OCI-M2 (cell line): Measurements from ENCODE around the gene SH3BP4.

Source experiments
- DNase-seq: peaks from one replicate; lab custom pipeline; 2025; ENCODE audit not compliant: unreplicated experiment; lab: John Stamatoyannopoulos, UW

SH3BP4 gene

DNA sequence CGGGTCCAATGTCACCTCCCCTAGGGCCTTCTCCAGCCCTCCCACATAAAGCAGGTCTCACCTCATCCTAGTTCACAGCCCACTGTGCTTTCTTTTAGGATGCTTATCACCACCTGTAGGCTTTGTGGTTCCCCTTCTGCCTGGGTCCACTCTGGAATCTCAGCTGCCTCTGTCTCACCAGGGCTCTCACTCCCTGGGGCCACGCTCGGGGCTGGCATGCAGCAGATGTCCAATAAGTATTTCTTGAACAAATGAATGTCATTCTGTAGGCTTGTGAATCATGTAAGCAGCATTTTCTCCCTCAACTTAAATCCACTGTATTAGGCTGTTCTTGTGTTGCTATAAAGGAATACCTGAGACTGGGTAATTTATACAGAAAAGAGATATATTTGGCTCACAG is 4.3 kb upstream of the SH3BP4 start:
- no peak for DNase-seq

DNA sequence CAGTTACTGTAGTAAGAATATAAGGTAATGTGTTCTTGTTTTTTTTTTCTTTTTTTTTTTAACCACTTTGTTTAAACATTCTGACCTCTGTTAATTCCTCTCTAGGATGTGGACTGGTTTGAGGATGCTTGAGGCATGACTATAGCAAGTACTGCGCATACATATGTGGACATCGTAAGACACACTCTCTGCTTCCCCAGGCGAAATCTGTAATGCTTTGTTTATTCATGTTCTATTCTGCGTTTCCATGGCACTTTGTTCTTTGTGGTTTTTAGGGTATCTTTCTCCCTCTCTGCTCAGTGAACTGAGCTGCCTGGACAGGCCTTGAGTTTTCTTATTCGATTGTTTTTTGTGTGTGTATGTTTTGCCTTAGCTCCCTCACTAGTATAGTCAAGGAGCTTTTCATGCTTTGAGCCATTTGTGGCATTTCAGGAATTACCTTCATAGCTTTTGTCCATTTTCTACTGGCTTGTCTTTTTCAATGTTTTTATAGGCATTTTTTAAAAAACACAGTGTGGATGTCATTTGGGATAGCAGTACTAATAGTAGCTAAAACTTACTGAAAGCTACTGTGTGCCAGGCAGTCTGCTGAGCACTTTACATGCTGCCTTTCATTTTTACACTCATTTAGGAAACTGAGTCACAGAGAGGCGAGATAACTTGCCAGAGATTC is 1.9 kb upstream of the SH3BP4 start:
- DNase-seq: no peak

- no peak for DNase-seq
These were observed 1.4 kb upstream of the SH3BP4 start for GRCh38 chr2:234950435-234950729.

GRCh38 chr2:234950730-234951663 is 820 bp upstream of the SH3BP4 start:
- DNase-seq: no peak

DNA sequence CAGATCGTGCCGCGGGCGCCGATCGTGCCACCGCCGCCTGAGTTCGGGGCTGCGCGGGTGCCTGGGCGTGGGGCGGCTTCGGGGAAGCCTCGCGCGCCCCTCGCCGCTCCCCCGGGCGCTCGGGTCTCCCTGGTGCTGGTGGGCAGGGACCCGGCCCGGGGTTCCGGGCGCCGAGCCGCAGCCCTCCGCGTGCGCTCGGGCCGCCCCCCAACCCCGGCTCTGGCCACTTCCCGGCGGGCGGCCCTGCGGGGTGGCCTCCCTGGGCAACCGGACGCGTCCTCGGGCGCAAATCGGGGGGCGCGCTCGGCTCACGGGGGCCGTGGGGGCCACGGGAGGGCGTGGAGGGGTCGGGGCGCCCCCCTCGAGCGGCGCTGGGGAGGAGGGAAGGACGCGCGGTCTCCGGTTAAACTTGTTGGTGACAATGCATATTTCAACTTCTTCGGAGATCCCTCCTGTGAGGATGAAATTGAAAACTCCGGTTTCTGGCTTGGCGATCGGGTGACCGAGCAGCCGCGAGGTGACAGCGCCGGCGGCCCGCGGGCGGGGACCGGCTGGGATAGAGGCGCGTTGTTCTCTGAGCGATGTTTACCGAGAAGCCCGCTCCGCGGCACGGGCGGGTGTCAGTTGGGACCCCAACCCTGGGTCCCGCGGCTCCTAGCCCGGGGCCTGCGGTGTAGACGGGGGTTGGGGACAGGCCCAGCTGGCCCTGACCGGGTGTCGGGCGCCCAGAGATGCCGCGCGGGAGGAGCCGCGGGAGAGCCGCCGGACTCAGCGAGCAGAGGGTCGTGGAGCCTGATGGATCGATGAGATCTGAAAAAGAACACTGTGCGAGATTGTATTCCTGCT is 676 bp downstream of the SH3BP4 start:
- DNase-seq: no peak

GRCh38 chr2:234953116-234954031 is 1.6 kb downstream of the SH3BP4 start:
- no peak for DNase-seq

DNA sequence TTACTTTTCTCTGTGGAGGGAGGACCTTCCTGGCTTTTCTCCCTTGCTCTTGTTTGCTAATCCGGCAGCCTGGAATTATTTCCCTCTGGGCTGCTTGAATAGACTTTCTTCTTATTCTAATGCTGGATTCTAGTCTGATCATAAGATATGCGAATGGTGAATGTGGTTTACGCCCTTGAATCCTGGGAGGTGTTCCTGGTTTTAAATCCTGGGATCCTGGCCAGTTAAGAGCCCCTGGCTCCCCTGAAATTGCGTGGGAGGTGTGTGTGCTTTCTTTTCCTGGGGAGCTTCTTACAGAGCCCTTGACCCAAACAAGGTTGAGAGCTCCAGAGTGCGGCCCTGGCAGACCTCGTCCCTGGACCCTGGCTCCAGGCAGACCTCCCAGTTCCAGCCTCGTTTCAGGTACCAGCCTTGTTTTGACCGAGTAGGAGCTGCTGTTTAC is 2.8 kb downstream of the SH3BP4 start:
- no peak for DNase-seq

DNA sequence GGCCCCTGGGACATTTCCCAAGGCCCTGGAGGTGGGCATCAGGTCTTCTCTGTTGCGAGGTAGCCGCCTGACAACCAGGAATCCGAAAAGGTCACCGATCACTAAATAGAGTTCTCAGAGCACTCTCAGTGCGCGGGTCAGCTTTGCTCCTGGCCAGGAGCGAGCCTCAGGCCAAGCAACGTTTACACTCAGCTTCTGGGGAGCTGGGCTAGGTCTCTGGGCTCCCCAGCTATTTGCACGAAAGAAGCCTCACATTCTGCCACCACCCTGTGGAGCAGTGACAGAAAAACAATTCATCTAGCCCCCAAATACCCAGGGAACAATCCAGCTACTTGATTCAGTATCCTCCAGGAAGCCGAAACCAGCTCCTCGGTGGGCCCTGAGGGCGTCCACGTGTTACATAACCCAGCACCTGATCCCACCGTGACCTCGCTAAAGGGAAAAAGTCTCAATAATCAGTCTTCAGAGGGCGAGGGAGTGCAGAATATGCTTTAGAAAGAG is 3.3 kb downstream of the SH3BP4 start:
- no peak for DNase-seq

DNA sequence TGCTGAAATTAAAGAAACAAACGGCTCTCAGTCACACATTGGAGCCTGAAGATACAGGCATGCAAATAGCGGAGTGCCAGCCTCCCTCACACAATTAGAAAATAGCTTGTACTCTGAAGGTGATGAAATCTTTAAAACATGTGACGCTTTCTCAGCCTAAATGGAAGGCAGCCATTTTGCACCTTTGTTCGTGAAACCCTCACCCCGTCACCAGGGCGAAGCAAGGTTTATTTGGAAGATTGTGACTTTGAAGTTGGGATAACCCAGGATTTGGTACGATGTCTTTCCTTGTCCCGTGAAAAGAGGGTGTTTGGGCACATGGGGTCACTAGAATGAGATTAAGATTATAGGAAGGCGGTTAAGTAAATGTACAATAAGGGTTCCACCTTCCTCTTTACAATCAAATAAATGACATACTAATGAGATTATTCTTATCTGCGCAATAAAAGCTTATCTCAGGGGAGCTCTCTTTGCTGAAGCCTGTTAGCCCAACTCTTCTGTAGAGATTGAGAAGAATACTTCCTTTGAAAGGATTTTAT is 4.2 kb downstream of the SH3BP4 start:
- DNase-seq: no peak

GRCh38 chr2:234957834-234958135 is 6.0 kb downstream of the SH3BP4 start:
- DNase-seq: no peak

DNA sequence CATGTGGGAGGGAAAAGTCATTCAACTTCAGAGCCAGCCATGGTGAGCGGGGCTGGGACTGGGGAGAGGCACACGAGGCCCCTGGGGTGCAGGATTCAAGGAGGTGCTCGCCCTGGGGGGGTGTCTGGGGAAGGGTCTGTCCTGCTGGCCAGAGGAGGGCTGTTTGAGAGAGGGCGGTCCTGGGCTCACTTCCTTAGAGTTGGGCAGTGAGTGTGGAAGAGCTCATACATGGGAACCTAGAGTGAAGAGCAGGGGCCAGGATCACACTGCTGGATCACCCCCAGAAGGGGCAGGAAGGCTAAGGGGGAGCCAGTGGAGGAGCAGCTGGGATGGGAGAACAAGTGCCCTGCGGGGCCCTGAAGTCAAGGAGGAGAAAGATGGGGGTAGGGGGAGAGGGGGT is 6.5 kb downstream of the SH3BP4 start:
- no peak for DNase-seq

- DNase-seq: no peak
These were observed 7.1 kb downstream of the SH3BP4 start for GRCh38 chr2:234958746-234959395.

DNA sequence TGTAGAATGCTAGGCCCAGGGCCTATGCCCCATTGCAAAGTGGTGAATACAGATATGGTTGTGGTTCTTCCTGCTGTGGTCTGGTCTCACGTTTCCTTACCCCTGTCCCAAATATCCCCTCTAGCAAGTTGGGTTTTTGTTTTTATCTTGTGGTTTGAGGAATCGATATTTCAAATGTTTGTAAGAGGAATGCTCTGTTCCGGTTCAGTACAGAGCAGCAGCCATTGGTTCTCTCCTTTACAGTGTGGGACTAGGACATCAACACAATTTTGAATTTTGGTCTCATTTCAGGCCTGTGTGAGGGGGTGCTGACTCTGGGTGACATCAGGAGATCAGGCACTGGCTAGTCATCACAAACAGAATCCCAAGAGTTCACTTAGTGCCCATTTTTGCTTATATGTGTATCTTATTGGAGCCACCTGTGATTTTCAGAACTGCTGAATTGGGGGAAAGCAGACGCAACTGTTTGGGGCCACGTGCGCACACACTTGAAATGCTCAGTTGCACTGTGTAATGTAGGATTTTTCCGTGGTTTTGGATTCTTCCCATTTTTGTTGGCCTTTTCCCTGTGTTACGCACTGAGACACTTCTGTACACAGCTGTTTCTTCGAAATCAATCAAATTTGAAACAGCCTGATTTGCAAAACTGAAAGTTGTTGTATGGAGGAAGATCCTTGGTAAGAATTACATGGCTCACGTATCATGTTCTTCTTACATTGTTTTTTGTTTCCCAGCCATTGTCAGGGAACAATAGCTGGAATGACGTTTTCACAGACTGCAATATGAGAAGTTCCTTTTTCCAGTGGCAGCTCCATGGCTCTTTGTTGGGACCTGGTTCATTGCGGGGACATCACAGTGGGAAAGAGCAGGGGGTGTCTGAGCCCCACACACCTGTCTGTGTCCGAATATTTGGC is 8.6 kb downstream of the SH3BP4 start:
- DNase-seq: no peak

GRCh38 chr2:234961784-234962183 is 10.0 kb downstream of the SH3BP4 start:
- DNase-seq: no peak

DNA sequence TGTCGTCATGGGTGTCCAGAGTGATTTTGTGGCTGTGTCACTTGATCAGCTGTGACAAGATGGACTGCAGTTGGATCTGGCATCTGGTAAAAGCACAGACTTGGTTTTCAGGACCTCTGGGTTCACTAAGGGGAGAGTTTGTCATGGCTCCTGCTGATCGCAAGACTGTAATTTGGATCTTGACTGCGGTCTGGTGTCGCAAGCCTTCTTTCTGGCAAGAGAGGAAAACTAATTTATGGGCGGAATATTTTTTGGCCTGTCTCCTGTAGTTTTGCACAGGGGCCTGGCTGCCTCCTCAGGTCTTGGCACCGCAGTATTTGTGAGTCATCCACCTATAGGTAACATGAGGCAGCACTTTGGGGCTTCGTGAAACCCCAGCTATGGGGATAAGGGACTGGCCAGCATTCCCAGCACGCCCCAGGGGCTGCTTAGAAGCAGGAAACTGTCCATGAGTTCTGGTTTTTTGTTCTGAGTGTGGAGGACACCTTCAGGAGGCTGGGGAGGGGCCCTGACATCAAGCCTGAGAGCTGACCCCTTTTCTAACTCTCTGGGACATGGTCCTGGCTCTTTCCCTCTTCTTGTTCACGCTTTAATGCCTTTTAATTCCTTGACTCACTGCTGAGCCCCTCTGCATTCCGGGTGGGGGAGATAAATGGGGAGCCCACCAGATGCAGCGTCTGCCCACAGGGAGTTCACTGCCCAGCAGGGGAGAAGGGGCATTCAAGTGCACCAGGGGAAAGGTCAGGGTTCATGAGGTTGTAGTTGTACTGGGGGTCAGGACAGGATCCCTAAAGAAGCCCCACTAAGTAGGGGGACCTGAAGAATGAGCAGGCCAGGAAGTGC is 12.2 kb downstream of the SH3BP4 start:
- no peak for DNase-seq

DNA sequence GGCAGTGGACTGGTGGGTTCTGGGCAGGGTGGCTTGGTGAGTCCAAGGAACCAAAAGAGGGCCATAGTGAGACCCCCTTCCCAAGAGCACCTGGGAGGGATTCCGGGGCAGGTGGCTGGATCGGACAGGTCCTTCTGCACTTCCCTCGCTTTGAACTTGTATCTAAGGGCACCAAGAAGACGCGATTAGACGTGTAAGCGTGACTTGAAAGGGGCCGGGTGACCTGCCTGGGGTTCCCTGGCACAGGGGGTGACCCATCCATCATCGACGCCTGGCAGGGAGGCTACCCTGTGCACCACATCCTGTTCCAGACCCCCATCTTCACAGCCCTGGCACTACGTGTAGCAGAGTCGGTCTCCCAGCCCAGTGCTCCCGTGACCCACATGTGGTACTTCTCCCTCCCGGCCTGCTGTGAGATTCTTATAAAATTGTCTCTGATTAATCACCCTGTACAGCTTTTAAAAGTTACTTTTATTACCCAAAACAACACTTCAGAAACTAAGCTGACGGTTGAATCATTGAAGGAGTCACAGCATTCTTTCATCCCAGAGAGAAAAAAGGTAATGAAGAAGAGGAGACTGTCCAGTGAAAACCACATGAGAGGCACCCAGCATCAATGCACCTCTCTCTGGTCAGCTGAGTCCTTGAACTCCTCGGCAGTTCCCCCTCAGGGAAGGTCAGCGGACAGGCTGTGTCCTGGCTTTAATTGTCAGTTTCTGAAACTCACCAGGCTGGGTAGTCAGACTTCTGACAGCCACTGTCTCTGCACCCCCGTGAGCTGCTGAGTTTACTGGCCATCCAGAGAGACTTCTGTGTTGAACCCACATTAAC is 13.0 kb downstream of the SH3BP4 start:
- no peak for DNase-seq

DNA sequence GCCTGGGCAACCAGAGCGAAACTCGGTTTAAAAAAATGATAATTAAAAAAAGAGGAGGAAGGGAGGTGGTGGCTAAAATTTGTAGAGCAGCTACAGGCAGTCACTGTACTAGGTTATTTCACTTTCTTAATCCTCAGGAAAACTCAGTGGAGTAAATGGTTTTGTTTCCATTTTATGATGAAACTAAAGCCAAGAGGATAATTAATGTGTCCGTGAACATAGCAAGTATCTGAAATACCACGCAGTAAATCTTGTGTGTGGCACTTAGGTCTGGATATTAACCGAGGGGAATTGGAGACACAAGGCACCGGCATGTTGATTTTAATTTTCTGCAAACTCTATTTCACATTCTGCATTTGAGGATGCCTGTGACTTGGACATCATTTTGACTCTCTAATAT is 14.5 kb downstream of the SH3BP4 start:
- DNase-seq: no peak
